OCI-LY7 (cell line): ENCODE results near the gene ABCA2. TPM values are rescaled to one million over a fixed set of nuclear protein-coding genes. Genes with fewer than 3 reads are reported as not detected.
A peak's percentile ranks its signal among the peaks of the same experiment; 100 is the strongest.

Source experiments
- BruUV-seq: library from RNA; stranded (reverse); fragments of 400-500 nt; replicated peaks from 2 replicates; lab custom pipeline; 2021; lab: Mats Ljungman, UMichigan
- CTCF ChIA-PET: fragments of 300-600 bp; sonication (Branson Sonifier 250); formaldehyde crosslinking; loops from one replicate; lab custom pipeline; 2022; ENCODE audit warnings: antibody characterized with exemption; ENCODE audit not compliant: unreplicated experiment; lab: Charles Lee
- POLR2A ChIA-PET: fragments of 300-600 bp; sonication (Branson Sonifier 250); formaldehyde crosslinking; loops from one replicate; lab custom pipeline; 2022; ENCODE audit warnings: antibody characterized with exemption; lab: Charles Lee
- DNase-seq: peaks from one replicate; pipeline ENCODE4 v3.0.0-alpha.2; 2015; ENCODE audit warnings: low spot score
- H2AFZ ChIP-seq: fragments of 200-600 bp; sonication (generic), shearing (Covaris generic); 2 replicates; pipeline ENCODE4 v1.6.1; 2014; ENCODE audit warnings: mild to moderate bottlenecking, antibody characterized with exemption, low read length, moderate library complexity
- H3K27ac ChIP-seq: fragments of 200-600 bp; sonication (generic); 2 replicates; pipeline ENCODE4 v1.5.1; 2014; ENCODE audit warnings: mixed run types, low read depth, mild to moderate bottlenecking, moderate library complexity, low read length, inconsistent platforms; ENCODE audit not compliant: poor library complexity, severe bottlenecking
- H3K36me3 ChIP-seq: fragments of 200-600 bp; sonication (generic); 2 replicates; pipeline ENCODE4 v1.6.1; 2014; ENCODE audit warnings: mild to moderate bottlenecking, antibody characterized with exemption, low read length, moderate library complexity, mixed read lengths; ENCODE audit not compliant: insufficient read depth
- H3K4me1 ChIP-seq: fragments of 200-600 bp; sonication (generic); 2 replicates; pipeline ENCODE4 v1.5.1; 2014; ENCODE audit warnings: mild to moderate bottlenecking, low read length; ENCODE audit not compliant: insufficient read depth, poor library complexity, severe bottlenecking
- H3K4me2 ChIP-seq: fragments of 200-600 bp; sonication (generic); 2 replicates; pipeline ENCODE4 v1.6.1; 2014; ENCODE audit warnings: mild to moderate bottlenecking, low read length
- H3K4me3 ChIP-seq: fragments of 200-600 bp; sonication (generic); 2 replicates; pipeline ENCODE4 v1.5.1; 2014; ENCODE audit warnings: mild to moderate bottlenecking, low read depth, low read length; ENCODE audit not compliant: poor library complexity, severe bottlenecking
- H3K79me2 ChIP-seq: fragments of 200-600 bp; sonication (generic); 2 replicates; pipeline ENCODE4 v1.6.1; 2016; ENCODE audit warnings: low read depth, mild to moderate bottlenecking, low read length, moderate library complexity, mixed read lengths; ENCODE audit not compliant: insufficient read depth
- H3K9me2 ChIP-seq: fragments of 200-600 bp; sonication (generic); 2 replicates; pipeline ENCODE4 v1.6.1; 2016; ENCODE audit warnings: mild to moderate bottlenecking, low read length, mixed read lengths; ENCODE audit not compliant: insufficient read depth
- H3K9me3 ChIP-seq: fragments of 200-600 bp; sonication (generic); 2 replicates; pipeline ENCODE4 v1.6.1; 2014; ENCODE audit warnings: mild to moderate bottlenecking, mixed run types, low read length, mixed read lengths
- H4K20me1 ChIP-seq: fragments of 200-600 bp; sonication (generic); 2 replicates; pipeline ENCODE4 v1.6.1; 2014; ENCODE audit warnings: mild to moderate bottlenecking, antibody characterized with exemption, low read length, moderate library complexity, mixed read lengths; ENCODE audit not compliant: insufficient read depth
- EZH2phosphoT487 ChIP-seq: fragments of 200-600 bp; sonication (generic); IDR thresholded peaks from 2 replicates; pipeline ENCODE4 v1.6.1; 2018; ENCODE audit warnings: low read depth, borderline replicate concordance, mild to moderate bottlenecking, mixed run types, antibody characterized with exemption, low read length, moderate library complexity, mixed read lengths
- intact Hi-C: fragments of 100-400 bp; cut with micrococcal nuclease; formaldehyde crosslinking; loops from one replicate; pipeline ENCODE4 v1.10.0; 2022; ENCODE audit not compliant: unreplicated experiment
- total RNA-seq, 2 experiments: library from RNA; depleted of rRNA in 1 of 2; stranded (reverse); fragments of >200 nt in 1 of 2; shearing (Covaris generic) in 1 of 2; gene quantifications; 2 replicates each; pipeline ENCODE4 v1.2.3, GENCODE V29; 2014 to 2022
- TF ChIP-seq, protein P1 (sequence below): fragments of 200-600 bp; sonication (generic); conservative IDR thresholded peaks from 2 replicates; pipeline ENCODE4 v1.5.1; 2014; ENCODE audit warnings: mild to moderate bottlenecking, antibody characterized with exemption, low read length, moderate library complexity, mixed read lengths

The ABCA2 gene
- total RNA-seq, 2 experiments from 2014 or later: 4.1 to 10.6 TPM

DNA sequence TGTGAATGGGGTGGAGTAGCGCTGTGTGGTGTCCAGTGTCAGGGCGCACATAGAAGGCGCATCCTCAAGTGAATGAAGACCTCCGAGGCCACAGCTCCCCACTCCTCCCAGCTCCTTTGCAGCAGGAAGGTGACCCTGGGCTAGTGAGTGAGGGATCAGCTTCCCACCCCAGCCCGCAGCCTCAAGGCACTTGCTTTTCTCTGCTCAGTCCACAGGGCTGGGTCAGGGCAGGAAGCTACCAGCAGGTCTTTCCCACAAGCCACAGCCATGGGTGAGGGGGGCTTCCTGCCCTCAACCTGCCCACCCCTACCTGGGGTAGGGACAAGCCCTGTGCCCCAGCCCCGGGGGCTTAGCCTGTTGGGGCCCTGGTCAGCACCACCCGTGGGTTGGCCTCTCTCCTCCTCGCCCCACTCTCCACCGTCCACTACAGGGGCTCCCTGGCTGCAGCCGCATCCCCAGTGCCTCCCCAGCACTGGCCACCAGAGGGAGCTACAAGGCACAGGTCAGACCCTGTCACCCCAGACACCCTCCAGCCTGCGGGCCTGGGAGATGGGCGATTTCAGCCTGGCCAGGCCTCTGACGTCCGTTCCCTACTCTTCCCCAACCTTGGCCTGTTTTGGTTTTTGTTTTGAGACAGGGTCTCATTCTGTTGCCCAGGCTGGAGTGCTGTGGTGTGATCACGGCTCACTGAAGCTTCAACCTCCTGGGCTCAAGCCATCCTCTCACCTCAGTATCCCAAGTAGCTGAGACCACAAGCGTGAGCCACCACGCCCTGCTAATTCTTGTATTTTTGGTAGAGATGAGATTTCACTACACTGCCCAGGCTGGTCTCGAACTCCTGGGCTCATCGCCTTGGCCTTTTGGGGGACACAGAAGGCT is 1.3 kb upstream of the ABCA2 start:
- Histone ChIP-seq H3K9me2 (no peaks in the 10 kb centered on the region), H2AFZ (no peak overlapping the region), H3K4me2 (peak overlapping the region; percentile 84), H4K20me1 (no peaks in the 10 kb centered on the region), H3K79me2 (no peaks in the 10 kb centered on the region), H3K4me1 (peaks cover 45% of the 10 kb centered on the region), H3K27ac (no peak overlapping the region), H3K9me3 (no peaks in the 10 kb centered on the region), H3K4me3 (peak overlapping the region; percentile 65), H3K36me3 (no peaks in the 10 kb centered on the region)
- CTCF ChIA-PET: interaction anchor here (0.6 to 2.2 kb wide), 11 partner anchors 10 to 239 kb away, joined by 3 to 6 read pairs (median 3); partner anchors contain the start of genes CCDC183 and TMEM141
- intact Hi-C loops: loop anchor here (2.0 kb wide), 2 partner anchors 142 to 238 kb away; partner anchors contain the start of genes TMEM141 and TRAF2
- TF ChIP-seq, protein P1, sequence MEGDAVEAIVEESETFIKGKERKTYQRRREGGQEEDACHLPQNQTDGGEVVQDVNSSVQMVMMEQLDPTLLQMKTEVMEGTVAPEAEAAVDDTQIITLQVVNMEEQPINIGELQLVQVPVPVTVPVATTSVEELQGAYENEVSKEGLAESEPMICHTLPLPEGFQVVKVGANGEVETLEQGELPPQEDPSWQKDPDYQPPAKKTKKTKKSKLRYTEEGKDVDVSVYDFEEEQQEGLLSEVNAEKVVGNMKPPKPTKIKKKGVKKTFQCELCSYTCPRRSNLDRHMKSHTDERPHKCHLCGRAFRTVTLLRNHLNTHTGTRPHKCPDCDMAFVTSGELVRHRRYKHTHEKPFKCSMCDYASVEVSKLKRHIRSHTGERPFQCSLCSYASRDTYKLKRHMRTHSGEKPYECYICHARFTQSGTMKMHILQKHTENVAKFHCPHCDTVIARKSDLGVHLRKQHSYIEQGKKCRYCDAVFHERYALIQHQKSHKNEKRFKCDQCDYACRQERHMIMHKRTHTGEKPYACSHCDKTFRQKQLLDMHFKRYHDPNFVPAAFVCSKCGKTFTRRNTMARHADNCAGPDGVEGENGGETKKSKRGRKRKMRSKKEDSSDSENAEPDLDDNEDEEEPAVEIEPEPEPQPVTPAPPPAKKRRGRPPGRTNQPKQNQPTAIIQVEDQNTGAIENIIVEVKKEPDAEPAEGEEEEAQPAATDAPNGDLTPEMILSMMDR: peak; percentile 83
- no peak for TF ChIP-seq EZH2phosphoT487
- no TSS peak for BruUV-seq
- POLR2A ChIA-PET: interaction anchor here (1.7 to 2.1 kb wide), 2 partner anchors 29 to 40 kb away, joined by 4 read pairs; no protein-coding TSS in a partner anchor
- DNase-seq: peak; percentile 78

DNA sequence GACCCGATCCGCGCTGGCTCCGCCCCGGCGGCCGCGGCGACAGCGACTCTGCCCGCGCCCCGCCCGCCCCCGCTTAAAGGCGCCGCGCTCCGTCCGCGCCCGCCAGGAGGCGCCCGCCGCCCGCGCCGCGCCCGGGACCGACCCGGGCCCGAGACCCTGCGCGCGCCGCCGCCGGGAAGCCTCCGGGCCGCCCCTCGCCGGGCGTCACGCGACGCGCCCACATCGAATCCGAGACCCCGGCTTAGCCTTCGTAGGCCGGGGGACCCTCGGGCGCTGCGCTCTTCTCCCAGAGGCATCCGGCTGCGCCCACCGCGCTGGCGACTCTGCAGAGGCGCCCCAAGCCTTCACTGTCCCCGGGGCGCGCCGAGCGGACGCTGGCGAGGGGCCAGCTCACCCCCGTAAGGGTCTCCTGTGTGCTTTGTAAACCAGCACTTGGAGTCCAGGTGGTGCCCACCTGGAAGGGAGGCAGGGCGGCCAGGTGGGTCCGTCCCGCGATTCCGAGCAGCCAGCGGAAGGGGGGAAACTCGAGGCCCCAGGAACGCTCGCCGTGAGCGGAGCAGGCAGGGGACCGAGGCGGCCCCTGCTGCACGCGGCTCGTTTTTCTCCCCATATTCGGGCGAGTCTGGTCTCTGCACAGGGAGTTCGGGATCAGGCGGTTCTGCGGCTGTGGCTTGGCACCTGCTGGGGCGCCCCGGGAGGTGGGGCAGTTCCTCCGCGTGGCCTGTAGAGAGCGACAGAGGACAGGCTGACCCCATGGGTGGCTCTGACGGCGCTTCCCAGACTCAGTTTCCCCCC is 423 bp upstream of the ABCA2 start:
- H3K4me2 ChIP-seq: peak overlapping the region; percentile 84
- H3K4me3 ChIP-seq: peak overlapping the region; percentile 65
- CTCF ChIA-PET: interaction anchor here (0.6 to 2.2 kb wide), 6 partner anchors 11 to 238 kb away, joined by 3 to 6 read pairs (median 3); partner anchors contain the start of gene TMEM141
- peak overlapping the region; percentile 80; the same call in 1 of the 2 replicates for H2AFZ ChIP-seq
- no peaks in the 10 kb centered on the region for H3K79me2 ChIP-seq
- H3K36me3 ChIP-seq: no peaks in the 10 kb centered on the region
- no TSS peak for BruUV-seq
- POLR2A ChIA-PET: interaction anchor here (1.7 to 2.1 kb wide), 2 partner anchors 28 to 41 kb away, joined by 4 read pairs; no protein-coding TSS in a partner anchor
- H3K4me1 ChIP-seq: peaks cover 46% of the 10 kb centered on the region
- no peaks in the 10 kb centered on the region for H3K9me3 ChIP-seq
- TF ChIP-seq, protein P1: peak; percentile 62; the same call in 1 of the 2 replicates
- no peak for TF ChIP-seq EZH2phosphoT487
- H3K27ac ChIP-seq: peak overlapping the region; percentile 8
- H4K20me1 ChIP-seq: no peaks in the 10 kb centered on the region
- intact Hi-C loops: loop anchor here (2.0 kb wide), 2 partner anchors 142 to 238 kb away; partner anchors contain the start of genes TMEM141 and TRAF2
- peak; percentile 77 for DNase-seq
- no peaks in the 10 kb centered on the region for H3K9me2 ChIP-seq
